ENCODE measurements around the gene KIRREL3. TPM values are rescaled to one million over a fixed set of nuclear protein-coding genes. Genes with fewer than 3 reads are reported as not detected.

KIRREL3 gene
- total and polyA plus RNA-seq, 3 experiments from 2014 or later: not detected

DNA sequence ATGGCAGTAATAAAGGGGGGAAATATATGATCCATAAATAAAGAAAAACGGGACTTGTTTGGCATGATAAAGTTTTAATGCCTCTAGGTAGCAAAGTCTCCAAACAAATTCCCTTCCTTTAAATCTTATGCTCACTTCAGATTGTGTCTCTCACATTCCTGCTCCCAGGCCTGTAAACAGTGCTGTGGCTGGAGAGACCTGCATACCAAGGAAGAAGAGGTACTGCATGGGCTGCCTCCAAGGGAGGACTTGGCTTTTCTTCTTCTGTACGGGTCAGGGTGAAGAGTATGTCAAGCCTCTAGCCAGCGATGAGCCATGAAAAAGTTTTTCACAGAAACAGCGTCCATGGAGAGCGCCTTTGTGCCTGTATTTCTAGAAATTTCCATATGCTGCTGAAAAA lies 161.8 kb downstream of the KIRREL3 start:
- H3K4me1 ChIP-seq (ENCODE audit: insufficient read depth, low read length): no peaks in the 10 kb centered on the region
- Mint-ChIP-seq H3K36me3 (no peaks in the 10 kb centered on the region), H3K27me3 (peaks cover 0 to 2% of the 10 kb centered on the region in 2 donors), H3K4me3 (no peak overlapping the region), H3K9me3 (peaks cover 0 to 2% (median 0%) of the 10 kb centered on the region in 5 donors), H3K27ac (no peak overlapping the region), H3K4me1 (no peaks in the 10 kb centered on the region)
- no peaks in the 10 kb centered on the region for H3K36me3 ChIP-seq (ENCODE audit: insufficient read depth, low read length)
- H3K27ac ChIP-seq (ENCODE audit: low read depth, low read length): no peak overlapping the region
- POLR2A ChIA-PET: no interaction called here
- no peak for DNase-seq
- H3K4me3 ChIP-seq (ENCODE audit: low read length): no peak overlapping the region
- no peaks in the 10 kb centered on the region for H3K9me3 ChIP-seq (ENCODE audit: low read length)
- CTCF ChIA-PET: no interaction called here
- no peaks in the 10 kb centered on the region for H3K27me3 ChIP-seq (ENCODE audit: insufficient read depth, low read length, poor library complexity, severe bottlenecking)

- H3K4me3 ChIP-seq (ENCODE audit: low read length): no peak overlapping the region
- H3K36me3 ChIP-seq (ENCODE audit: insufficient read depth, low read length): no peaks in the 10 kb centered on the region
- H3K4me1 ChIP-seq (ENCODE audit: insufficient read depth, low read length): no peaks in the 10 kb centered on the region
- no peak overlapping the region for H3K27ac ChIP-seq (ENCODE audit: low read depth, low read length)
- ChIA-PET POLR2A (no interaction called here), CTCF (no interaction called here)
- Mint-ChIP-seq H3K27ac (no peak overlapping the region), H3K27me3 (peaks cover 0 to 2% of the 10 kb centered on the region in 2 donors), H3K4me1 (no peaks in the 10 kb centered on the region), H3K4me3 (no peak overlapping the region), H3K9me3 (peaks cover 0 to 2% (median 0%) of the 10 kb centered on the region in 5 donors), H3K36me3 (no peaks in the 10 kb centered on the region)
- no peaks in the 10 kb centered on the region for H3K27me3 ChIP-seq (ENCODE audit: insufficient read depth, low read length, poor library complexity, severe bottlenecking)
- DNase-seq: no peak
- H3K9me3 ChIP-seq (ENCODE audit: low read length): no peaks in the 10 kb centered on the region
These were observed 163.0 kb downstream of the KIRREL3 start for GRCh38 chr11:126837581-126837980.

GRCh38 chr11:126834573-126834972 lies 166.0 kb downstream of the KIRREL3 start:
- no peaks in the 10 kb centered on the region for H3K9me3 ChIP-seq (ENCODE audit: low read length)
- H3K36me3 ChIP-seq (ENCODE audit: insufficient read depth, low read length): no peaks in the 10 kb centered on the region
- H3K27ac ChIP-seq (ENCODE audit: low read depth, low read length): no peak overlapping the region
- H3K4me3 ChIP-seq (ENCODE audit: low read length): no peak overlapping the region
- POLR2A ChIA-PET: no interaction called here
- H3K27ac Mint-ChIP-seq: no peak overlapping the region
- no peak for DNase-seq
- no peaks in the 10 kb centered on the region for H3K27me3 ChIP-seq (ENCODE audit: insufficient read depth, low read length, poor library complexity, severe bottlenecking)
- peaks cover 0 to 2% of the 10 kb centered on the region in 2 donors for H3K27me3 Mint-ChIP-seq
- no peaks in the 10 kb centered on the region for H3K4me1 ChIP-seq (ENCODE audit: insufficient read depth, low read length)
- H3K4me1 Mint-ChIP-seq: no peaks in the 10 kb centered on the region
- no peak overlapping the region for H3K4me3 Mint-ChIP-seq
- H3K9me3 Mint-ChIP-seq: peaks cover 0 to 2% (median 0%) of the 10 kb centered on the region in 5 donors
- no peaks in the 10 kb centered on the region for H3K36me3 Mint-ChIP-seq
- CTCF ChIA-PET: no interaction called here

GRCh38 chr11:126834149-126834548 lies 166.4 kb downstream of the KIRREL3 start:
- CTCF ChIA-PET: no interaction called here
- Histone ChIP-seq H3K9me3 (ENCODE audit: low read length) (no peaks in the 10 kb centered on the region), H3K27me3 (ENCODE audit: insufficient read depth, low read length, poor library complexity, severe bottlenecking) (no peaks in the 10 kb centered on the region), H3K4me3 (ENCODE audit: low read length) (no peak overlapping the region), H3K4me1 (ENCODE audit: insufficient read depth, low read length) (no peaks in the 10 kb centered on the region), H3K36me3 (ENCODE audit: insufficient read depth, low read length) (no peaks in the 10 kb centered on the region), H3K27ac (ENCODE audit: low read depth, low read length) (no peak overlapping the region)
- POLR2A ChIA-PET: no interaction called here
- H3K27ac Mint-ChIP-seq: no peak overlapping the region
- H3K9me3 Mint-ChIP-seq: peaks cover 0 to 2% (median 0%) of the 10 kb centered on the region in 5 donors
- peaks cover 0 to 2% of the 10 kb centered on the region in 2 donors for H3K27me3 Mint-ChIP-seq
- no peaks in the 10 kb centered on the region for H3K36me3 Mint-ChIP-seq
- no peak overlapping the region for H3K4me3 Mint-ChIP-seq
- no peak for DNase-seq
- H3K4me1 Mint-ChIP-seq: no peaks in the 10 kb centered on the region

- no peaks in the 10 kb centered on the region for H3K4me1 ChIP-seq (ENCODE audit: insufficient read depth, low read length)
- H3K4me3 Mint-ChIP-seq: no peak overlapping the region
- no peak overlapping the region for H3K27ac Mint-ChIP-seq
- no peaks in the 10 kb centered on the region for H3K27me3 ChIP-seq (ENCODE audit: insufficient read depth, low read length, poor library complexity, severe bottlenecking)
- no peak overlapping the region for H3K27ac ChIP-seq (ENCODE audit: low read depth, low read length)
- no peaks in the 10 kb centered on the region for H3K4me1 Mint-ChIP-seq
- H3K36me3 Mint-ChIP-seq: no peaks in the 10 kb centered on the region
- CTCF ChIA-PET: no interaction called here
- POLR2A ChIA-PET: no interaction called here
- DNase-seq: no peak
- H3K4me3 ChIP-seq (ENCODE audit: low read length): no peak overlapping the region
- H3K9me3 ChIP-seq (ENCODE audit: low read length): no peaks in the 10 kb centered on the region
- no peaks in the 10 kb centered on the region for H3K36me3 ChIP-seq (ENCODE audit: insufficient read depth, low read length)
- H3K9me3 Mint-ChIP-seq: peaks cover 0 to 2% (median 0%) of the 10 kb centered on the region in 5 donors
- H3K27me3 Mint-ChIP-seq: peaks cover 0 to 2% of the 10 kb centered on the region in 2 donors
These were observed 167.5 kb downstream of the KIRREL3 start for GRCh38 chr11:126833065-126833464.

DNA sequence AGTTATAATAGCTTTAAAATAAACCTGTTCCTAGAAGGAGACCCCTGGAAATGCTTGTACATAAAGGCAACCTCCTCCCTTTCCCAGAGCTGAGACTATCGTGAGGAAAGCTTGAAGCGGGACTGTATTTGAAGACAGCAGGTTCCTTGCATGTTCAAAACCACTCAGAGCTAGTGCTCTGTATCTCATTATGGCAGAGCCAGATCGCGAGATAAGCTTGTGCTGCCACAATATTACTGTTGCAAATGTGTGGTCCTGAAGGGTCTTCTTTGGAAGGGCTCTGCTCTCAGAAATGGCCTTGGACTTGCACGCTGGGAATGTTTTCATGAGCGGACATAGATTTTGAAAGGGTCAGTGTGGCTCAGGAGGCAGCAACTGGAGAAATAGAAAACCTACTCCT lies 168.2 kb downstream of the KIRREL3 start:
- peaks cover 0 to 2% (median 0%) of the 10 kb centered on the region in 5 donors for H3K9me3 Mint-ChIP-seq
- POLR2A ChIA-PET: no interaction called here
- CTCF ChIA-PET: no interaction called here
- no peaks in the 10 kb centered on the region for H3K36me3 Mint-ChIP-seq
- H3K4me3 Mint-ChIP-seq: no peak overlapping the region
- no peak overlapping the region for H3K4me3 ChIP-seq (ENCODE audit: low read length)
- peaks cover 0 to 2% of the 10 kb centered on the region in 2 donors for H3K27me3 Mint-ChIP-seq
- no peaks in the 10 kb centered on the region for H3K27me3 ChIP-seq (ENCODE audit: insufficient read depth, low read length, poor library complexity, severe bottlenecking)
- no peaks in the 10 kb centered on the region for H3K9me3 ChIP-seq (ENCODE audit: low read length)
- no peak for DNase-seq
- H3K36me3 ChIP-seq (ENCODE audit: insufficient read depth, low read length): no peaks in the 10 kb centered on the region
- no peaks in the 10 kb centered on the region for H3K4me1 ChIP-seq (ENCODE audit: insufficient read depth, low read length)
- H3K27ac ChIP-seq (ENCODE audit: low read depth, low read length): no peak overlapping the region
- H3K27ac Mint-ChIP-seq: no peak overlapping the region
- H3K4me1 Mint-ChIP-seq: no peaks in the 10 kb centered on the region

GRCh38 chr11:126830216-126830806 lies 170.3 kb downstream of the KIRREL3 start:
- H3K27ac Mint-ChIP-seq: no peak overlapping the region
- no peaks in the 10 kb centered on the region for H3K36me3 Mint-ChIP-seq
- no peak overlapping the region for H3K4me3 Mint-ChIP-seq
- H3K4me1 ChIP-seq (ENCODE audit: insufficient read depth, low read length): no peaks in the 10 kb centered on the region
- H3K36me3 ChIP-seq (ENCODE audit: insufficient read depth, low read length): no peaks in the 10 kb centered on the region
- H3K27me3 Mint-ChIP-seq: peaks cover 0 to 4% of the 10 kb centered on the region in 2 donors
- peaks cover 0 to 2% (median 0%) of the 10 kb centered on the region in 5 donors for H3K9me3 Mint-ChIP-seq
- no peaks in the 10 kb centered on the region for H3K27me3 ChIP-seq (ENCODE audit: insufficient read depth, low read length, poor library complexity, severe bottlenecking)
- no peaks in the 10 kb centered on the region for H3K4me1 Mint-ChIP-seq
- H3K9me3 ChIP-seq (ENCODE audit: low read length): no peaks in the 10 kb centered on the region
- DNase-seq: no peak
- ChIA-PET POLR2A (no interaction called here), CTCF (no interaction called here)
- H3K4me3 ChIP-seq (ENCODE audit: low read length): no peak overlapping the region
- H3K27ac ChIP-seq (ENCODE audit: low read depth, low read length): no peak overlapping the region

GRCh38 chr11:126829716-126830115 lies 170.9 kb downstream of the KIRREL3 start:
- ChIA-PET CTCF (no interaction called here), POLR2A (no interaction called here)

More at GRCh38 chr11:126829716-126830115, 170.9 kb downstream of the KIRREL3 start:
- no peaks in the 10 kb centered on the region for H3K4me1 ChIP-seq (ENCODE audit: insufficient read depth, low read length)
- Mint-ChIP-seq H3K27ac (peak overlapping the region in 1 of 8 donors; percentile 21), H3K4me1 (no peaks in the 10 kb centered on the region), H3K4me3 (no peak overlapping the region), H3K27me3 (peaks cover 0 to 3% of the 10 kb centered on the region in 2 donors), H3K36me3 (no peaks in the 10 kb centered on the region), H3K9me3 (no peaks in the 10 kb centered on the region)
- H3K27ac ChIP-seq (ENCODE audit: low read depth, low read length): no peak overlapping the region
- H3K4me3 ChIP-seq (ENCODE audit: low read length): no peak overlapping the region
- DNase-seq: no peak
- no peaks in the 10 kb centered on the region for H3K27me3 ChIP-seq (ENCODE audit: insufficient read depth, low read length, poor library complexity, severe bottlenecking)
- H3K36me3 ChIP-seq (ENCODE audit: insufficient read depth, low read length): no peaks in the 10 kb centered on the region
- no peaks in the 10 kb centered on the region for H3K9me3 ChIP-seq (ENCODE audit: low read length)

Data from CD8-positive, alpha-beta memory T cell (primary cell).